IPS-15b (cell line): ENCODE measurements around the gene KCNMB3.
"Not testable (repeated sequence)": the region's sequence is repeated elsewhere in the genome, so short reads cannot be mapped to it uniquely, and the experiment has no call there.

ENCODE experiments used
- H3K27me3 ChIP-seq: one replicate; pipeline ENCODE4 v1.6.1; 2013; ENCODE audit warnings: low read length; ENCODE audit not compliant: control insufficient read depth, insufficient read depth
- H3K36me3 ChIP-seq: one replicate; pipeline ENCODE4 v1.6.1; 2013; ENCODE audit warnings: low read length; ENCODE audit not compliant: control insufficient read depth, insufficient read depth
- H3K4me1 ChIP-seq: one replicate; pipeline ENCODE4 v1.6.1; 2013; ENCODE audit warnings: mild to moderate bottlenecking, low read length; ENCODE audit not compliant: control insufficient read depth, insufficient read depth
- H3K4me3 ChIP-seq: one replicate; pipeline ENCODE4 v1.5.1; 2013; ENCODE audit warnings: low read depth, low read length
- H3K9ac ChIP-seq: one replicate; pipeline ENCODE4 v1.6.1; 2013; ENCODE audit warnings: low read depth, mild to moderate bottlenecking, low read length
- H3K9me3 ChIP-seq: one replicate; pipeline ENCODE4 v1.6.1; 2013; ENCODE audit warnings: mild to moderate bottlenecking, low read length; ENCODE audit not compliant: control insufficient read depth, insufficient read depth

KCNMB3 gene

GRCh38 chr3:179260949-179261765 is 10.2 kb upstream of the KCNMB3 start:
- H3K27me3 ChIP-seq, result peaks cover 9% of the 10 kb centered on the region
- H3K4me3 ChIP-seq, result peak overlapping the region; percentile 48
- no peaks in the 10 kb centered on the region for H3K9me3 ChIP-seq
- H3K4me1 ChIP-seq, result no peaks in the 10 kb centered on the region
- H3K9ac ChIP-seq, result peak overlapping the region; percentile 65
- no peaks in the 10 kb centered on the region for H3K36me3 ChIP-seq

GRCh38 chr3:179259959-179260756 is 9.2 kb upstream of the KCNMB3 start:
- H3K27me3 ChIP-seq, H3K9me3 ChIP-seq, H3K4me1 ChIP-seq, H3K9ac ChIP-seq, H3K36me3 ChIP-seq, H3K4me3 ChIP-seq: not testable (repeated sequence)

- H3K4me3 ChIP-seq, result no peak overlapping the region
- peaks cover 9% of the 10 kb centered on the region for H3K27me3 ChIP-seq
- no peaks in the 10 kb centered on the region for H3K9me3 ChIP-seq
- no peaks in the 10 kb centered on the region for H3K4me1 ChIP-seq
- H3K9ac ChIP-seq, result no peak overlapping the region
- H3K36me3 ChIP-seq, result no peaks in the 10 kb centered on the region
These were observed 7.9 kb upstream of the KCNMB3 start for GRCh38 chr3:179258820-179259219.

DNA sequence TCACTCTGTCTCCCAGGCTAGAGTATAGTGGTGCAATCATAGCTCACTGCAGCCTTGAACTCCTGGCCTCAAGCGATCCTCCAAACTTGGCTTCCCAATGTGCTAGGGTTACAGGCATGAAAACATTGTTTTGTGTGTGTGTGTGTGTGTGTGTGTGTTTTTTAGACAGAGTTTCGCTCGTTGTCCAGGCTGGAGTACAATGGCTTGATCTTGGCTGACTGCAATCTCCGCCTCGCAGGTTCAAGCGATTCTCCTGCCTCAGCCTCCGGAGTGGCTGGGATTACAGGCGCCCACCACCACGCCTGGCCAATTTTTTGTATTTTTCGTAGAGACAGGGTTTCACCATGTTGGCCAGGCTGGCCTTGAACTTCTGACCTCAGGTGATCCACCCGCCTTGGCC is 6.8 kb upstream of the KCNMB3 start:
- not testable (repeated sequence) for H3K9ac ChIP-seq, H3K4me3 ChIP-seq, H3K9me3 ChIP-seq, H3K4me1 ChIP-seq, H3K27me3 ChIP-seq, H3K36me3 ChIP-seq

DNA sequence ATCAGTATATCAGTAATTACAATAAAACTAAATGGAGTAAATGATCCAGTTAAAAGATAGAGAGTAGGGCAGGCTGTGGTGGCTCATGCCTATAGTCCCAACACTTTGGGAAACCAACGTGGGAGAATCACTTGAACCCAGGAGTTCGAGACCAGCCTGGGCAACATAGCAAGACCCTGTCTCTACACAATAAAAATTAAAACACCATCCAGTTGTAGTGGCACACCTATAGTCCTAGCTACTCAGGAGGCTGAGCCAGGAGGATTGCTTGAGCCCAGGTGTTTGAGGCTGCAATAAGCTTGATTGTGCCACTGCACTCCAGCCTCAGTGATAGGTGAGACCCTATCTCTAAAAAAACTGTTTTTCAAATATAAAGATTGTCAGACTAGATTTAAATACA is 5.9 kb upstream of the KCNMB3 start:
- H3K4me1 ChIP-seq, result no peaks in the 10 kb centered on the region
- H3K4me3 ChIP-seq, result no peak overlapping the region
- H3K27me3 ChIP-seq, result peaks cover 9% of the 10 kb centered on the region
- H3K9me3 ChIP-seq, result no peaks in the 10 kb centered on the region
- no peaks in the 10 kb centered on the region for H3K36me3 ChIP-seq
- no peak overlapping the region for H3K9ac ChIP-seq

DNA sequence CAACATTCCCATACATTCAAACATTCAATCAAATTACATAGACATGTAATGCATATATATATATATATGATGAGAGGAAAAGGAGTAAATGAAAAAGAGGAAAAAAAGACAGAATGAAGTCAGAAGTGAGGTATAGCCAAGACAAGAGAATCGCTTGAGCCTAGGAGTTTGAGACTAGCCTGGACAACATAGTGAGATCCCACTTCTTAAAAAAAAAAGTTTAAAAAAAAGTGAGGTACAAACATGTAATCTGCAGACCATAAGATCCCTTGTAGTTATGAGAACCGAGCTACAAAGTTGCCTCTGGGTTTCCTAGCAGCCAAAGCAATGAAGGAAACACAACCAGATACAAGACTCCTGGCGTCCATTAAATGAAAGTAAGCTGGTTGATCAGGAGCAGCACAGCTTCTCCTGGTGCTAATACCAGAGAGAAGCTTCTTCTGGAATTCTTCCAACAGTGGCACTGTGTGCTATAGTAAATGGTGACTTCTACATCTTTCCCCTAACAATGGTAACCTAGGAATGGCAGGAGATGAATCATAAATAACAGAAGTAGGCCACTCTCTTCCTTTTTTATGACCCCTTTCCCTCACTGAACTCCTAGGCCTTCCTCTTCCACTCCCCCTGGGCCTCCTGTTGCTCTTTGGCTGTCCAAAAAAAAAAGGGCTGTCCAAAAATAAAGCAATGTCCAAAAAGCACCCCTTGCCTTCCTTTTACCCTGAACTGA is 3.5 kb downstream of the KCNMB3 start:
- Histone ChIP-seq H3K4me3 (no peak overlapping the region), H3K4me1 (no peaks in the 10 kb centered on the region), H3K36me3 (no peaks in the 10 kb centered on the region), H3K9me3 (no peaks in the 10 kb centered on the region), H3K9ac (no peak overlapping the region), H3K27me3 (no peaks in the 10 kb centered on the region)

- no peaks in the 10 kb centered on the region for H3K9me3 ChIP-seq
- no peak overlapping the region for H3K9ac ChIP-seq
- H3K4me1 ChIP-seq, result no peaks in the 10 kb centered on the region
- H3K4me3 ChIP-seq, result no peak overlapping the region
- H3K27me3 ChIP-seq, result no peaks in the 10 kb centered on the region
- no peaks in the 10 kb centered on the region for H3K36me3 ChIP-seq
These were observed 6.0 kb downstream of the KCNMB3 start for GRCh38 chr3:179244878-179245277.

DNA sequence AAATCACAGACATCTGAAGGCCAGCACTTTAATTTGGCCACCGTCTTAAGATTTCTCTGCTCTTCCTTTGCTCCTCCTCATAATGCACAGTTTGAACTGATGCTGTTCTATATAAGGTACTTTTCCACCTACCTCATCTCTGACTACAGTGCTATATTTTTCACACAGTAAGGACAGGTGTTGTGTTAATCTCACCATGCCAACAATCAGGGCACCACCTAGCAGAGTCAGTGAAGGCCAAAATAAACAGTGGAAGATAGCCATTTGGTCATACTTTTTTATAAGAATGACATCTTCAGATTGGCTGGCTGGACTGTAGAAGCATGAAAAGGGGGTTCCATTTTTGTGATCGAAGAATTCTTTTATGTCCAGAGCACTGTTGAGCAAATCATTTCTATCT is 8.1 kb downstream of the KCNMB3 start:
- H3K9me3 ChIP-seq, H3K36me3 ChIP-seq, H3K4me3 ChIP-seq, H3K4me1 ChIP-seq, H3K27me3 ChIP-seq, H3K9ac ChIP-seq: not testable (repeated sequence)

GRCh38 chr3:179240299-179240698 is 10.6 kb downstream of the KCNMB3 start:
- not testable (repeated sequence) for H3K27me3 ChIP-seq, H3K9ac ChIP-seq, H3K4me1 ChIP-seq, H3K36me3 ChIP-seq, H3K9me3 ChIP-seq, H3K4me3 ChIP-seq

GRCh38 chr3:179236669-179237301 is 14.1 kb downstream of the KCNMB3 start:
- Histone ChIP-seq H3K9me3 (no peaks in the 10 kb centered on the region), H3K9ac (no peak overlapping the region), H3K27me3 (no peaks in the 10 kb centered on the region), H3K4me3 (no peak overlapping the region), H3K36me3 (no peaks in the 10 kb centered on the region), H3K4me1 (no peaks in the 10 kb centered on the region)

DNA sequence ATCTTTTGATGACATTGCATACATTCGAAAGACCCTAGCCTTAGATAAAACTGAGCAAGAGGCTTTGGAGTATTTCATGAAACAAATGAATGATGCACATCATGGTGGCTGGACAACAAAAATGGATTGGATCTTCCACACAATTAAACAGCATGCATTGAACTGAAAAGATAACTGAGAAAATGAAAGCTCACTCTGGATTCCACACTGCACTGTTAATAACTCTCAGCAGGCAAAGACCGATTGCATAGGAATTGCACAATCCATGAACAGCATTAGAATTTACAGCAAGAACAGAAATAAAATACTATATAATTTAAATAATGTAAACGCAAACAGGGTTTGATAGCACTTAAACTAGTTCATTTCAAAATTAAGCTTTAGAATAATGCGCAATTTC is 16.7 kb downstream of the KCNMB3 start:
- Histone ChIP-seq H3K4me1 (no peaks in the 10 kb centered on the region), H3K4me3 (no peak overlapping the region), H3K27me3 (no peaks in the 10 kb centered on the region), H3K9me3 (no peaks in the 10 kb centered on the region), H3K36me3 (no peaks in the 10 kb centered on the region), H3K9ac (no peak overlapping the region)
